WTC11 (cell line): ENCODE results near the gene PRSS57. TPM values are rescaled to one million over a fixed set of nuclear protein-coding genes. Genes with fewer than 3 reads are reported as not detected.

Experiments used
- ATAC-seq: fragments of 200-7000 bp; cut with Tn5 transposase; 2 replicates; pipeline ENCODE4 v1.10.0; 2021; ENCODE audit warnings: mild to moderate bottlenecking, moderate library complexity
- CTCF ChIA-PET: fragments of 300-600 bp; sonication (Branson Sonifier 250); formaldehyde crosslinking; loops from one replicate; lab custom pipeline; 2021; ENCODE audit warnings: antibody characterized with exemption; lab: Charles Lee
- POLR2A ChIA-PET: fragments of 350-600 bp; sonication (Branson Sonifier 250); formaldehyde crosslinking; loops from one replicate; lab custom pipeline; 2021; ENCODE audit warnings: antibody characterized with exemption; lab: Charles Lee
- DNase-seq: peaks from one replicate; pipeline ENCODE4 v3.0.0; 2021; ENCODE audit warnings: low spot score
- H3K27ac Mint-ChIP-seq: 2 replicates; pipeline ENCODE4 v1.8.0; 2021; ENCODE audit warnings: mixed read lengths
- H3K27me3 Mint-ChIP-seq: 2 replicates; pipeline ENCODE4 v1.8.0; 2021; ENCODE audit warnings: low read depth, mild to moderate bottlenecking, moderate library complexity, mixed read lengths
- H3K36me3 Mint-ChIP-seq: 2 replicates; pipeline ENCODE4 v1.8.0; 2021; ENCODE audit warnings: mixed read lengths
- H3K4me1 Mint-ChIP-seq: 2 replicates; pipeline ENCODE4 v1.8.0; 2022; ENCODE audit warnings: mixed read lengths
- H3K4me3 Mint-ChIP-seq: 2 replicates; pipeline ENCODE4 v1.8.0; 2021; ENCODE audit warnings: mild to moderate bottlenecking, moderate library complexity, mixed read lengths
- H3K9me3 Mint-ChIP-seq: 2 replicates; pipeline ENCODE4 v1.8.0; 2021; ENCODE audit warnings: mixed read lengths
- E2F5 ChIP-seq: sonication (generic); formaldehyde crosslinking; IDR thresholded peaks from 2 replicates; pipeline ENCODE4 v1.8.1; 2022; ENCODE audit warnings: mild to moderate bottlenecking, moderate library complexity, missing genetic modification reagents
- ESRRA ChIP-seq: sonication (generic); formaldehyde crosslinking; IDR thresholded peaks from 2 replicates; pipeline ENCODE4 v1.8.1; 2022; ENCODE audit warnings: mild to moderate bottlenecking, missing genetic modification reagents, borderline replicate concordance
- ETV6 ChIP-seq: sonication (generic); formaldehyde crosslinking; IDR thresholded peaks from 2 replicates; pipeline ENCODE4 v1.8.1; 2022; ENCODE audit warnings: mild to moderate bottlenecking, missing genetic modification reagents
- GABPB1 ChIP-seq: sonication (generic); formaldehyde crosslinking; IDR thresholded peaks from 2 replicates; pipeline ENCODE4 v1.8.1; 2023; ENCODE audit warnings: mild to moderate bottlenecking, missing genetic modification reagents
- NR1H2 ChIP-seq: sonication (generic); formaldehyde crosslinking; IDR thresholded peaks from 2 replicates; pipeline ENCODE4 v1.9.0; 2021; ENCODE audit warnings: mild to moderate bottlenecking, moderate library complexity, missing genetic modification reagents
- PRDM15 ChIP-seq: sonication (generic); formaldehyde crosslinking; IDR thresholded peaks from 2 replicates; pipeline ENCODE4 v1.8.0; 2022; ENCODE audit warnings: missing genetic modification reagents
- RORB ChIP-seq: fragments of 250-450 bp; sonication (Bioruptor Pico); IDR thresholded peaks from 2 replicates; pipeline ENCODE4 v1.9.0; 2021; ENCODE audit warnings: mild to moderate bottlenecking
- TEAD1 ChIP-seq: sonication (generic); formaldehyde crosslinking; IDR thresholded peaks from 2 replicates; pipeline ENCODE4 v1.8.0; 2022; ENCODE audit warnings: mild to moderate bottlenecking, missing genetic modification reagents
- USF2 ChIP-seq: sonication (generic); formaldehyde crosslinking; IDR thresholded peaks from 2 replicates; pipeline ENCODE4 v1.8.1; 2023; ENCODE audit warnings: mild to moderate bottlenecking, missing genetic modification reagents, moderate library complexity
- ZBTB21 ChIP-seq: sonication (generic); formaldehyde crosslinking; IDR thresholded peaks from 2 replicates; pipeline ENCODE4 v1.8.1; 2023; ENCODE audit warnings: mild to moderate bottlenecking, missing genetic modification reagents, borderline replicate concordance
- ZNF317 ChIP-seq: sonication (generic); formaldehyde crosslinking; IDR thresholded peaks from 2 replicates; pipeline ENCODE4 v1.8.1; 2023; ENCODE audit warnings: low read depth, mild to moderate bottlenecking, moderate library complexity, missing genetic modification reagents, borderline replicate concordance
- total RNA-seq: library from RNA; stranded (reverse); gene quantifications from 3 replicates; pipeline ENCODE4 v1.2.3, GENCODE V29; 2021
- TF ChIP-seq, protein P1 (sequence below): sonication (generic); formaldehyde crosslinking; IDR thresholded peaks from 2 replicates; pipeline ENCODE4 v1.8.1; 2023; ENCODE audit warnings: mild to moderate bottlenecking, missing genetic modification reagents, moderate library complexity
- TF ChIP-seq, protein P2 (sequence below): sonication (generic); formaldehyde crosslinking; IDR thresholded peaks from 2 replicates; pipeline ENCODE4 v1.8.0; 2022; ENCODE audit warnings: mild to moderate bottlenecking, missing genetic modification reagents
- TF ChIP-seq, protein P3 (sequence below): sonication (generic); formaldehyde crosslinking; conservative IDR thresholded peaks from 2 replicates; pipeline ENCODE4 v1.8.1; 2023; ENCODE audit warnings: mild to moderate bottlenecking, low read depth, missing genetic modification reagents, moderate library complexity
- TF ChIP-seq, protein P4 (sequence below): sonication (generic); formaldehyde crosslinking; IDR thresholded peaks from 2 replicates; pipeline ENCODE4 v1.8.0; 2022; ENCODE audit warnings: mild to moderate bottlenecking, missing genetic modification reagents

Gene PRSS57
- total RNA-seq, 1 experiment from 2014 or later: not detected

DNA sequence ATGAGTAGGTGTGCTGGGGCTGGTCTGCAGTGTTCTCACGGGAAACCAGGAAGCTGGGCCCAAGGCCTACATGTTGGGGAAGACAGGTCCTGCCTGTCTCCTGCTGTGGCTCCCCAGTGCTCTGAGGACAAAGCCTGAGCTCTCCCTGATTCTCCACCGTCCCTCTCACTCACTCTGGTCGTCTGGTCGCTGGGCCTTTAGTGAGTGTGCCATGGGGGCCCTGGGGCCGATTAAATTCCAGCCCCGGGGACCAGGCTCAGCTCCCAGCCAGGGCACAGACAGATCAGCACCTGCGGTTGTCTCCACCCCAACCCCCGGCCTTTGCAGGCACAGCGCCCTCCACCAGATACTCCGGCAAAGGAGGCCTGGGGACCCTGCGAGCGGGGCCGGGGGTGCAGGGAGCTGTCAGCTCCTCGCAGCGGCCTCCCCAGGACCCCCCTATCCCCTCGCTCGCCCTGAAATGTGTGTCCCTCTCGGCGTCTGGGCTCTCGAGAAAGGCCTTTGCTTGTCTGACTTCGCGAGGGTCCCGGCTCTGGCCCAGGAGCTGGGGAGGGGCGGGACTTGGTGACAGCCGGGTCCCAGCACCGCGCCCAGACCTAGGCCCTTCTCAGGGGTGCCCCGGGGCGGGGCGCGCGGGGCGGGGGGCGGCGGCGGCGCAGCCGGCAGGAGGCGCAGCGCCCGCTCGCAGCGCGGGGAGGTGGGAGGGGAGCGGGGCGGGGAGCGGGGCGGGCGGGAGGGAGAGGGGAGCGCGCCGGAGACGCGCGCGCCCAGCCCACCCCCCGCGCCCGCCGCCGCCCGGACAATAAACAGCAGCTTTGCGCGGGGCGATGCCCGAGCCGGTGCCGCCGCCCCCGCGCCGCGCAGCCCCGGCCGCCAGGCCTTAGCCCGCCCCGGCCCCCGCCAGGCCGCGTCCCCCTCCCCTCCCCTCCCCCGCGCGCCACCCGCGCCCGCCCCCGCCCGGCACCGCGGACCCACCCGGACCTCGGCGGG lies 13.2 kb upstream of the PRSS57 start, which contains the start of gene PALM:
Gene PALM (plus strand): TSS at position 782 of the 990 bp plus-strand sequence. CDS start 212 bp downstream, outside the sequence.
- peak within 1 kb of the TSS; percentile 59 for H3K4me3 Mint-ChIP-seq
- H3K36me3 Mint-ChIP-seq: peaks cover 4% of the 10 kb centered on the region
- H3K9me3 Mint-ChIP-seq: peaks cover 5% of the 10 kb centered on the region; the same call in 1 of the 2 replicates
- peaks cover 10% of the 10 kb centered on the region for H3K4me1 Mint-ChIP-seq
- POLR2A ChIA-PET: no interaction called here
- CTCF ChIA-PET: interaction anchor here (0.6 to 2.3 kb wide), 17 partner anchors 9 to 190 kb away, joined by 3 to 21 read pairs (median 6); partner anchors contain the start of gene RNF126
- 0 out of 2 replicates have a peak, but pooled peaks have one; percentile 2 for ATAC-seq
- no peak within 1 kb of the TSS for H3K27ac Mint-ChIP-seq
- TF ChIP-seq RORB (CRISPR knock-in tag) (no peak), ETV6 (CRISPR knock-in tag) (no peak), E2F5 (CRISPR knock-in tag) (no peak), USF2 (CRISPR knock-in tag) (no peak), NR1H2 (CRISPR knock-in tag) (no peak), TEAD1 (CRISPR knock-in tag) (no peak), GABPB1 (CRISPR knock-in tag) (no peak), PRDM15 (CRISPR knock-in tag) (no peak)
- TF ChIP-seq, protein P1, sequence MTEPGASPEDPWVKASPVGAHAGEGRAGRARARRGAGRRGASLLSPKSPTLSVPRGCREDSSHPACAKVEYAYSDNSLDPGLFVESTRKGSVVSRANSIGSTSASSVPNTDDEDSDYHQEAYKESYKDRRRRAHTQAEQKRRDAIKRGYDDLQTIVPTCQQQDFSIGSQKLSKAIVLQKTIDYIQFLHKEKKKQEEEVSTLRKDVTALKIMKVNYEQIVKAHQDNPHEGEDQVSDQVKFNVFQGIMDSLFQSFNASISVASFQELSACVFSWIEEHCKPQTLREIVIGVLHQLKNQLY: no peak
- TF ChIP-seq, protein P2, sequence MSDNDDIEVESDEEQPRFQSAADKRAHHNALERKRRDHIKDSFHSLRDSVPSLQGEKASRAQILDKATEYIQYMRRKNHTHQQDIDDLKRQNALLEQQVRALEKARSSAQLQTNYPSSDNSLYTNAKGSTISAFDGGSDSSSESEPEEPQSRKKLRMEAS: no peak
- TF ChIP-seq, all 79 proteins: peak for 0
- DNase-seq: peak; percentile 63
- H3K27me3 Mint-ChIP-seq: peaks cover 26% of the 10 kb centered on the region

GRCh38 chr19:704447-704741 lies 9.1 kb upstream of the PRSS57 start:
- ATAC-seq (no peak), DNase-seq (no peak)
- Mint-ChIP-seq H3K27me3 (peaks cover 22% of the 10 kb centered on the region), H3K36me3 (peaks cover 4% of the 10 kb centered on the region), H3K4me3 (peak overlapping the region; percentile 60), H3K27ac (no peak overlapping the region), H3K4me1 (peaks cover 10% of the 10 kb centered on the region; the same call in 1 of the 2 replicates), H3K9me3 (peaks cover 5% of the 10 kb centered on the region; the same call in 1 of the 2 replicates)
- POLR2A ChIA-PET: interaction anchor here (1.6 kb wide), 1 partner anchor 24 kb away, joined by 8 read pairs; no protein-coding TSS in a partner anchor
- CTCF ChIA-PET: interaction anchor here (0.6 to 3.1 kb wide), 9 partner anchors 14 to 194 kb away, joined by 3 to 17 read pairs (median 8); partner anchors contain the start of gene RNF126
- TF ChIP-seq ESRRA (CRISPR knock-in tag): no peak
- TF ChIP-seq USF2 (CRISPR knock-in tag): no peak
- TF ChIP-seq, protein P3, sequence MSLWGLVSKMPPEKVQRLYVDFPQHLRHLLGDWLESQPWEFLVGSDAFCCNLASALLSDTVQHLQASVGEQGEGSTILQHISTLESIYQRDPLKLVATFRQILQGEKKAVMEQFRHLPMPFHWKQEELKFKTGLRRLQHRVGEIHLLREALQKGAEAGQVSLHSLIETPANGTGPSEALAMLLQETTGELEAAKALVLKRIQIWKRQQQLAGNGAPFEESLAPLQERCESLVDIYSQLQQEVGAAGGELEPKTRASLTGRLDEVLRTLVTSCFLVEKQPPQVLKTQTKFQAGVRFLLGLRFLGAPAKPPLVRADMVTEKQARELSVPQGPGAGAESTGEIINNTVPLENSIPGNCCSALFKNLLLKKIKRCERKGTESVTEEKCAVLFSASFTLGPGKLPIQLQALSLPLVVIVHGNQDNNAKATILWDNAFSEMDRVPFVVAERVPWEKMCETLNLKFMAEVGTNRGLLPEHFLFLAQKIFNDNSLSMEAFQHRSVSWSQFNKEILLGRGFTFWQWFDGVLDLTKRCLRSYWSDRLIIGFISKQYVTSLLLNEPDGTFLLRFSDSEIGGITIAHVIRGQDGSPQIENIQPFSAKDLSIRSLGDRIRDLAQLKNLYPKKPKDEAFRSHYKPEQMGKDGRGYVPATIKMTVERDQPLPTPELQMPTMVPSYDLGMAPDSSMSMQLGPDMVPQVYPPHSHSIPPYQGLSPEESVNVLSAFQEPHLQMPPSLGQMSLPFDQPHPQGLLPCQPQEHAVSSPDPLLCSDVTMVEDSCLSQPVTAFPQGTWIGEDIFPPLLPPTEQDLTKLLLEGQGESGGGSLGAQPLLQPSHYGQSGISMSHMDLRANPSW (CRISPR knock-in tag): no peak
- no peak for TF ChIP-seq ZBTB21 (CRISPR knock-in tag)
- TF ChIP-seq ZNF317 (CRISPR knock-in tag): no peak
- TF ChIP-seq, protein P4, sequence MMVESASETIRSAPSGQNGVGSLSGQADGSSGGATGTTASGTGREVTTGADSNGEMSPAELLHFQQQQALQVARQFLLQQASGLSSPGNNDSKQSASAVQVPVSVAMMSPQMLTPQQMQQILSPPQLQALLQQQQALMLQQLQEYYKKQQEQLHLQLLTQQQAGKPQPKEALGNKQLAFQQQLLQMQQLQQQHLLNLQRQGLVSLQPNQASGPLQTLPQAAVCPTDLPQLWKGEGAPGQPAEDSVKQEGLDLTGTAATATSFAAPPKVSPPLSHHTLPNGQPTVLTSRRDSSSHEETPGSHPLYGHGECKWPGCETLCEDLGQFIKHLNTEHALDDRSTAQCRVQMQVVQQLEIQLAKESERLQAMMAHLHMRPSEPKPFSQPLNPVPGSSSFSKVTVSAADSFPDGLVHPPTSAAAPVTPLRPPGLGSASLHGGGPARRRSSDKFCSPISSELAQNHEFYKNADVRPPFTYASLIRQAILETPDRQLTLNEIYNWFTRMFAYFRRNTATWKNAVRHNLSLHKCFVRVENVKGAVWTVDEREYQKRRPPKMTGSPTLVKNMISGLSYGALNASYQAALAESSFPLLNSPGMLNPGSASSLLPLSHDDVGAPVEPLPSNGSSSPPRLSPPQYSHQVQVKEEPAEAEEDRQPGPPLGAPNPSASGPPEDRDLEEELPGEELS (CRISPR knock-in tag): no peak
- TF ChIP-seq TEAD1 (CRISPR knock-in tag): no peak
